K562 (cell line): ENCODE results near the gene DMD. TPM values are rescaled to one million over a fixed set of nuclear protein-coding genes. Genes with fewer than 3 reads are reported as not detected.

Experiments used
- ATAC-seq: fragments of 200-7000 bp; cut with Tn5 transposase; 3 replicates; pipeline ENCODE4 v1.9.1; 2020; ENCODE audit warnings: moderate library complexity
- BruUV-seq: library from RNA; stranded (reverse); fragments of 400-500 nt; replicated peaks from 2 replicates; lab custom pipeline; 2021; lab: Mats Ljungman, UMichigan
- CTCF ChIA-PET: fragments of 300-600 bp; formaldehyde crosslinking; extraction: SDS; loops from one replicate; lab custom pipeline; 2021; ENCODE audit warnings: low intra/inter-chr PET ratio; lab: Yijun Ruan, JAX
- POLR2A ChIA-PET: fragments of 300-600, 350-650 bp; sonication (Branson Sonifier 250); formaldehyde crosslinking; extraction: SDS; loops from one replicate; lab custom pipeline; 2021; ENCODE audit warnings: antibody characterized with exemption, inconsistent platforms; lab: Yijun Ruan, JAX
- DNase-seq, 4 experiments: peaks; one replicate each; pipeline versions ENCODE4 v3.0.0 to v3.0.0-alpha.2; 2011 to 2018; ENCODE audit warnings: low spot score in 3 of 4, mixed read lengths in 3 of 4; ENCODE audit errors: extremely low read depth in 1 of 4
- FAIRE-seq: peaks from 2 replicates; lab custom pipeline; 2011; peaks lifted over from hg19 to GRCh38; lab: Jason Lieb, UNC
- H2AFZ ChIP-seq: 2 replicates; pipeline ENCODE4 v1.6.0; 2011; ENCODE audit warnings: low read depth, low read length, control low read depth, inconsistent platforms
- H3K27ac ChIP-seq: fragments of 200-600 bp; 3 replicates; pipeline ENCODE4 v1.8.0; 2011; ENCODE audit warnings: low read depth, mild to moderate bottlenecking, control low read depth, inconsistent platforms, low read length, moderate library complexity, mixed read lengths; ENCODE audit errors: extremely low read depth
- H3K27me3 ChIP-seq, 2 experiments: fragments of 300-600 bp in 1 of 2; 2 replicates in 1 of 2; 3 replicates in 1 of 2; pipeline versions ENCODE4 v1.6.0 to v1.8.0; 2011; ENCODE audit warnings: inconsistent platforms in 2 of 2, low read length in 2 of 2, mild to moderate bottlenecking in 1 of 2, mixed read lengths in 1 of 2, moderate library complexity in 1 of 2; ENCODE audit not compliant: control insufficient read depth in 2 of 2, insufficient read depth in 2 of 2
- H3K36me3 ChIP-seq: fragments of 300-600 bp; 3 replicates; pipeline ENCODE4 v1.8.0; 2011; ENCODE audit warnings: mild to moderate bottlenecking, low read length, inconsistent platforms; ENCODE audit not compliant: control insufficient read depth, insufficient read depth
- H3K4me1 ChIP-seq, 2 experiments: fragments of 200-600 bp in 1 of 2; replicated peaks in 1 of 2; 2 replicates in 1 of 2; 3 replicates in 1 of 2; pipeline versions ENCODE4 v1.5.1 to v1.8.0; 2011; ENCODE audit warnings: inconsistent platforms in 2 of 2, low read length in 2 of 2, mild to moderate bottlenecking in 1 of 2, mixed read lengths in 1 of 2, moderate library complexity in 1 of 2; ENCODE audit not compliant: control insufficient read depth in 2 of 2, insufficient read depth in 2 of 2
- H3K4me2 ChIP-seq: 2 replicates; pipeline ENCODE4 v1.6.1; 2011; ENCODE audit warnings: low read length, control low read depth, inconsistent platforms, mixed read lengths; ENCODE audit not compliant: insufficient read depth
- H3K4me3 ChIP-seq: fragments of 200-600 bp; sonication (generic), shearing (Covaris generic); 2 replicates; pipeline ENCODE4 v1.5.1; 2016; ENCODE audit warnings: control low read depth, inconsistent platforms
- H3K79me2 ChIP-seq: fragments of 200-600 bp; 3 replicates; pipeline ENCODE4 v1.8.0; 2011; ENCODE audit warnings: low read length, inconsistent platforms; ENCODE audit not compliant: control insufficient read depth, insufficient read depth
- H3K9ac ChIP-seq, 2 experiments: 2 replicates each; pipeline versions ENCODE4 v1.6.0 to v1.6.1; 2011; ENCODE audit warnings: low read depth in 2 of 2, low read length in 2 of 2, control low read depth in 1 of 2, inconsistent platforms in 1 of 2, mild to moderate bottlenecking in 1 of 2, mixed read lengths in 1 of 2; ENCODE audit not compliant: insufficient read depth in 1 of 2
- H3K9me1 ChIP-seq: one replicate; pipeline ENCODE4 v1.6.0; 2011; ENCODE audit warnings: inconsistent platforms, mild to moderate bottlenecking, low read length, moderate library complexity; ENCODE audit not compliant: control insufficient read depth, insufficient read depth
- H3K9me3 ChIP-seq: replicated peaks from 2 replicates; pipeline ENCODE4 v1.5.1; 2011; ENCODE audit warnings: low read depth, low read length, inconsistent platforms; ENCODE audit not compliant: control insufficient read depth, insufficient read depth
- H4K20me1 ChIP-seq: replicated peaks from 2 replicates; pipeline ENCODE4 v1.6.1; 2011; ENCODE audit warnings: low read length, inconsistent platforms, mixed read lengths; ENCODE audit not compliant: control insufficient read depth, insufficient read depth
- AFF1 ChIP-seq, 2 experiments: fragments of 450-650 bp; IDR thresholded peaks; 2 replicates each; pipeline ENCODE4 v1.6.1; 2018; ENCODE audit warnings: mild to moderate bottlenecking in 2 of 2, low read depth in 1 of 2; ENCODE audit not compliant: partially characterized antibody in 2 of 2
- ATF3 ChIP-seq, 2 experiments: fragments of 450-650 bp in 1 of 2; sonication (generic) in 1 of 2; formaldehyde crosslinking in 1 of 2; IDR thresholded peaks in 1 of 2; conservative IDR thresholded peaks in 1 of 2; 2 replicates each; pipeline versions ENCODE4 v1.6.1 to v1.8.1; 2016 to 2023; ENCODE audit warnings: mild to moderate bottlenecking in 2 of 2, moderate library complexity in 2 of 2, inconsistent platforms in 1 of 2, missing genetic modification reagents in 1 of 2
- LCOR ChIP-seq: sonication (generic); formaldehyde crosslinking; IDR thresholded peaks from 2 replicates; pipeline ENCODE4 v1.8.0; 2022; ENCODE audit warnings: mild to moderate bottlenecking, missing genetic modification reagents
- MYNN ChIP-seq, 2 experiments: sonication (generic); formaldehyde crosslinking in 1 of 2; IDR thresholded peaks; 2 replicates each; pipeline versions ENCODE4 v1.5.0 to v1.6.1; 2016 to 2020; ENCODE audit warnings: antibody characterized with exemption in 1 of 2, missing genetic modification reagents in 1 of 2
- RNF2 ChIP-seq: sonication (generic); IDR thresholded peaks from 2 replicates; pipeline ENCODE4 v1.6.1; 2016
- TCF7 ChIP-seq: sonication (generic); IDR thresholded peaks from 2 replicates; pipeline ENCODE4 v1.6.1; 2016; ENCODE audit warnings: antibody characterized with exemption, borderline replicate concordance
- WGBS: fragments of 100-300 bp; shearing (Covaris generic); methylation state at CpG from one replicate; pipeline ENCODE4 v1.1.6; 2016; ENCODE audit warnings: low coverage, mixed read lengths; ENCODE audit not compliant: insufficient coverage; ENCODE audit errors: missing lambda C conversion rate; 5-methylcytosine and 5-hydroxymethylcytosine counted together
- in situ Hi-C: fragments of 300-500 bp; cut with MboI; formaldehyde crosslinking; loops from 4 replicates; pipeline ENCODE4 v1.15.0; 2018; ENCODE audit warnings: inconsistent platforms, mixed read lengths
- intact Hi-C: fragments of 100-400 bp; cut with micrococcal nuclease; formaldehyde crosslinking; loops from 2 replicates; pipeline ENCODE4 v1.14.2; 2022
- polyA plus RNA-seq, 8 experiments: library from polyadenylated mRNA; depleted of rRNA in 4 of 8; stranded (reverse) in 5 of 8; unstranded in 3 of 8; fragments of >200 nt; fragmentation: Nextera tagmentation in 2 of 8; fragmentation: Illumina TruSeq in 1 of 8; extraction: Ambion mirVana in 2 of 8; extraction: Trizol in 1 of 8; gene quantifications; 2 replicates each; pipeline versions ENCODE4 v1.2.1 to v1.2.3, GENCODE V29; 2011 to 2014; ENCODE audit warnings: inconsistent platforms in 1 of 8, missing spikeins in 1 of 8
- total RNA-seq, 7 experiments: library from RNA; depleted of rRNA in 6 of 7; stranded (reverse); fragments of >200 nt in 6 of 7; fragmentation: Illumina TruSeq in 2 of 7; extraction: Trizol in 2 of 7; gene quantifications; 2 replicates each; pipeline versions ENCODE4 v1.2.1 to v1.2.3, GENCODE V29; 2011 to 2021; ENCODE audit warnings: low replicate concordance in 1 of 7

Gene DMD
- total and polyA plus RNA-seq, 9 of the 15 experiments (the other 6 are each of a cell fraction or from before 2014, with no cell fraction given): 3.8 to 20.4 (median 11.4) TPM

- TF ChIP-seq AFF1 (IDR thresholded peaks at IDR 0.05; ENCODE audit: low read depth in 1 of 2, partially characterized antibody in 2 of 2) (no peak), LCOR (CRISPR knock-in tag) (no peak)
Measured at GRCh38 chrX:32280921-32281320, 930.4 kb downstream of the DMD start (continued).

GRCh38 chrX:32280489-32280888, 930.9 kb downstream of the DMD start:
- FAIRE-seq (no peak), DNase-seq (no peak), ATAC-seq (no peak)
- H3K4me3 ChIP-seq: no peak overlapping the region
- H2AFZ ChIP-seq: no peak overlapping the region
- no peak overlapping the region for H3K9ac ChIP-seq
- no peaks in the 10 kb centered on the region for H3K36me3 ChIP-seq
- intact Hi-C loops: no loop called here
- H3K9me1 ChIP-seq: no peaks in the 10 kb centered on the region
- H3K27ac ChIP-seq: no peak overlapping the region
- H4K20me1 ChIP-seq: no peaks in the 10 kb centered on the region
- no peaks in the 10 kb centered on the region for H3K9me3 ChIP-seq
- no peak overlapping the region for H3K4me2 ChIP-seq
- ChIA-PET POLR2A (no interaction called here), CTCF (no interaction called here)
- TF ChIP-seq RNF2: no peak
- TF ChIP-seq TCF7: no peak
- no peak for TF ChIP-seq MYNN (IDR thresholded peaks at IDR 0.05)
- TF ChIP-seq MYNN (CRISPR knock-in tag; IDR thresholded peaks at IDR 0.05): no peak
- TF ChIP-seq ATF3 (IDR thresholded peaks at IDR 0.05): no peak
- no peak for TF ChIP-seq ATF3 (CRISPR knock-in tag; conservative IDR thresholded peaks at IDR 0.05)
- H3K4me1 ChIP-seq: no peaks in the 10 kb centered on the region
- in situ Hi-C loops: no loop called here
- no peaks in the 10 kb centered on the region for H3K79me2 ChIP-seq
- WGBS: 0% methylated on average over 1 of the region's 2 CpGs
- H3K27me3 ChIP-seq: no peaks in the 10 kb centered on the region
- BruUV-seq: no TSS peak
